Left hindlimb (tissue), 1 donor: ENCODE results near the gene LALBA.
"Not testable (repeated sequence)": the region's sequence is repeated elsewhere in the genome, so short reads cannot be mapped to it uniquely, and the experiment has no call there.

Experiments used
- DNase-seq: peaks from one replicate; pipeline ENCODE4 v3.0.0-alpha.2; 2018

LALBA gene

DNA sequence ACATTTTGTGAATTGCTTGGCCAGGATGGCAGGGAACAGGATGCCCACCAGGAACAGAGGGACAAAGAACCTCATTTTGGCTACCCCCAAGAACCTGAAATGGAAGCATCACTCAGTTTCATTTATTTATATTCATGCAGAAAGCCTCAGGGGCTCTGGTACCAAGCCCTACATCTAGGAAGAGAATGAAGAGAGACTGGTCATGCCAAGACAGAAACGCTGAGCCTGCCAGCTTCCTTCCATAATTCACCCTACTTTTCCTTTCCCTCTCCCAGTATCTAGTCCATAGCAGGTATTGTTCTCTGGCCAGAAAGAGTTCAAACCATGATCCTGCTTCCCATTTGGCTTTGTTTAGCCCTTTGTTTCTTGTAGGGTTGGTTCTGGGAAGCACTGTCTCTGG is at the start of gene LALBA:
Gene LALBA (minus strand): TSS at position 101 of the 400 bp plus-strand sequence. CDS start 26 bp downstream, at position 75.
- DNase-seq, result no peak

DNA sequence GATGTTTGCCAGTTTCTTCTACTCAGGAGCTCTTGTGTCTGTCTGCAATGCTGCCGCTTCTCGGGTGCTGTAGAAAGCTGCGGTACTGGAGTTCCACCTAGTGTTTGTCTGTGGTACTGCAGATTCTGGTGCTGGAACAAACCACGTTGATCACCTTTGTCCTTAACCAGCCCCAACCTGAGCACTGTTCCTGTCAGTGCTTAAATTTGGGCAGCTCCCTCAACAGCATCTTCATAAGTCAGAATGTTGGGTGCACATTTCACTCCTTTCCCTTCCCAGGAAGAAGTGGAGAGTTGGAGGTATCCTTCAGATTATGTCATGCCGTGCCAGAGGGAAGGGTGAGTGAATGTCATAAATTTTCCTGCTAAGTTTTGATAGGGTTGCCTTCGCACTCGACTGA is 48.7 kb upstream of the LALBA start:
- DNase-seq, result peak; percentile 54

DNA sequence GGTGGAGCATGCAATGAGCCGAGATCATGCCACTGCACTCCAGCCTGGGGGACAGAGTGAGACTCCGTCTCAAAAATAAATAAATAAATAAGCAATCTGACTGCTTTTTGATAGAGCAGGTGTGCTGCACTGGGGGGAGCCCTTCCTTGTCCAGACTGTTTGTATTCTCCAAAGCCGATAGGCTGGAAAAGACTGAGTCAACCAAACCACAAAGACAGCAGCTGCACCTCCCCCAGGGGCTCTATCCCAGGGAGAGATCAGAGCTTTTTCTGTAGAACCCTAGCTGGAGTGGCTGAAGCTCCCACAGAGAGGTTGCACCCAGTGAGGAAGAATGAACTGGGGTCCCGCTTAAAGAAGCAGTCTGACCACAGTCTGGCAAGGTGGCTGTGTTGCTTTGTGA is 45.8 kb upstream of the LALBA start:
- DNase-seq, result no peak

GRCh38 chr12:48613321-48613720 is 43.5 kb upstream of the LALBA start:
- DNase-seq, result no peak

DNA sequence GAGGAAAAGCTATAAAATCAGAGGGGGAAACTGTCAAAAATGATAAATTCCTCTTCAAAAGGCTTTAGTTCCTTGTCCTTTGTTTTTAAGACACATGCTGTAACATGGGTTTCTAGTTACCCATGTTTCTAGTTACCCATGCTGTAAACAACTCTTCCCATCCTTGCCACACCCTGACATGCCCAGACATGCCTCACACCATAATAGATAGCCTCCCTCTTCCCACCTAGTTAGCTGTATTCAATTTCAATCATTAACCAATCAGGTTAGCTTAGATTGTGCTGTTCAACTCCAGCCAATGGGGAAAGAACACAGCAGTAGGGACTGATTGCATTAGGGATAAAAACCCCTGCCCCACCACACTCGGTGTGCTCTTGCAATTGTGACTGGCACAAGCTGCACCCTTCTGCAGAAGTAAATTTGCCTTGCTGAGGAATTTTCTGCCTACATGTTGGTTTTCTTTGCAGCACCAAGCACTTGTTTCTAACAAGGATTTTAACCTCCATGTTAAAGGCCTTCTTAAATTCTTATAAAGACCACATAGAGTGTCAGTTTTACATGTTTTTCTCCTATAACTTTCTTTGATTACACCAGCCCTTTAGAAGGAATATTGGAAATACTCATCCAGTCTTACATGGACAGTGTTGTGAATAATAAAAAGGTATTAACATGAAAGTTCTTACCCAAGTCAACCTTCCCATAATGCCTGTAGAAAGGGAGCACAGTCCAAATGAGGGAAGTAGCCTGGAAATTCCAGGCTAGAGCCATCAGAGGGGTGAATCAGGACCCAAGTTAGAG is 32.5 kb upstream of the LALBA start:
- DNase-seq, result no peak

GRCh38 chr12:48601013-48601756 is 31.3 kb upstream of the LALBA start:
- no peak for DNase-seq

DNA sequence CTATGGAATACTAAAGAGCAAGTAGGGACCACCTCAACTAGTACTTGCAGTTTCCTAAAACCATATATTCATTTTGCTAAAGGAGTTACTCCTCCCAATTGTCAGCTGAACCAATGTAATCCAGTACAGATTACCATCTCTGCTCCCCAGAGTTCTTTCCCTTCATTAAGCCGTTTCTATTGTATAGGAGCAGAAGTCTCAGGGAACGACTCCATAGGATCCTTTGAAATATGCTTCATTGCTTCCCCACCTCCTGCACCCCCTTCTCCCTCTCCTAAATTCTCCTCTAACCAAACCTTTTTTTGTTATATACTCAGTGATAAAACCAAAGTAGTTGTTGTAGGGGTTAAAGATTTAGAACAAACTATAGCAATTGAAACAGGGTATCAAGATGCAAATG is 30.7 kb upstream of the LALBA start:
- DNase-seq, result no peak

GRCh38 chr12:48592591-48593086 is 22.8 kb upstream of the LALBA start:
- no peak for DNase-seq

GRCh38 chr12:48586361-48586760 is 16.5 kb upstream of the LALBA start:
- no peak for DNase-seq

DNA sequence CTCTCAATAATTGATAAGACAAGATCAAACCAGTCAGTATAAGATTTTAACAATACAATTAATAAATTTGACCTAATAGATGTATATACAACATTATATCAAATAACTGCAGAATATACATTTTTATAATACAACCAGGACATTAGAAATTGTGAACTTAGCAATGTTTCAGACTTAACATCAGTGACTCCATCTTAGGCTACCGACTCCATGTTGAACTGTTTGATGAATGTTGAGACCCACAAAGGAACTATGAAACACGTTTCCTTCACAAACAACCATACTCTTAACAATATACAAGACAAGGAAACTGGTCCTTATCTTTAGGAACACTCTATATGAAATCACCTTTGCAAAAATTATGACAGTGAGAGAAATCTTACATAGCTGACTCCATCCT is 13.9 kb upstream of the LALBA start:
- DNase-seq, result no peak

DNA sequence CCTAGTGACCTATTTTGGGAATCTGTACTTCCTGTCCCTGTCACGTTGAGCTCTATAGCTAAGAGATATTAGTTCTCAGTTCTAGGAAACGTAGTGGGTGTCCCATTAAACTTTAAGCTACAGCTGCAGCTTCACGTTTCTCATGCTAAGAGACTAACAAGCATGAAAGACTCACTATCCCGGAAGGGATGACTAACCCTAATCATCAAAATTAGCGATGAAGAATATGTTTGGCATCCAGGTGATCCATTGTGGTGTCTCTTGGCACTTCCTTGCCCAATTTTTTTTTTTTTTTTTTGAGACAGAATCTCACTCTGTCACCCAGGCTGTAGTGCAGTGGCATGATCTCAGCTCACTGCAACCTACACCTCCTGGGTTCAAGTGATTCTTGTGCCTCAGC is 11.0 kb upstream of the LALBA start:
- no peak for DNase-seq

- DNase-seq, result no peak
These were observed 2.5 kb upstream of the LALBA start for GRCh38 chr12:48572326-48572725.

DNA sequence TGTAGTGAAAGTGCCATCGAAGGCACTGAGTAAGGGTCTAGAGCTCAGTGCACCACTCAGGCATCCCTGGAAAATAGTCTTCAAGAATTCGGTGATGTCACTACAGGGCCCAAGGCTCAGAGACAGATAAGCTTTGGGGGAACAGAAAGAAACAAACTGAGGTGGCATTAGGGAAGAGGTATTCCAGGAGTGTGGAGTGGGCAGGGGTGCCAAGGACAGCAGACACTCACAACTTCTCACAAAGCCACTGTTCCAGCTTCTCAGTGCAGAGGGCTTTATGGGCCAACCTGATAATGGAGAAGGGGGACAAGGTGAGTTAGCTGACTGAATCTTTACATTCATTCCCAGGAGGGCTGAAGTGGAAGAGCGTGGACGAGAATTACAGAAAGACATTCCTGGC is 2.1 kb downstream of the LALBA start:
- no peak for DNase-seq

GRCh38 chr12:48557919-48558318 is 11.9 kb downstream of the LALBA start:
- no peak for DNase-seq

GRCh38 chr12:48556631-48557030 is 13.2 kb downstream of the LALBA start:
- no peak for DNase-seq

DNA sequence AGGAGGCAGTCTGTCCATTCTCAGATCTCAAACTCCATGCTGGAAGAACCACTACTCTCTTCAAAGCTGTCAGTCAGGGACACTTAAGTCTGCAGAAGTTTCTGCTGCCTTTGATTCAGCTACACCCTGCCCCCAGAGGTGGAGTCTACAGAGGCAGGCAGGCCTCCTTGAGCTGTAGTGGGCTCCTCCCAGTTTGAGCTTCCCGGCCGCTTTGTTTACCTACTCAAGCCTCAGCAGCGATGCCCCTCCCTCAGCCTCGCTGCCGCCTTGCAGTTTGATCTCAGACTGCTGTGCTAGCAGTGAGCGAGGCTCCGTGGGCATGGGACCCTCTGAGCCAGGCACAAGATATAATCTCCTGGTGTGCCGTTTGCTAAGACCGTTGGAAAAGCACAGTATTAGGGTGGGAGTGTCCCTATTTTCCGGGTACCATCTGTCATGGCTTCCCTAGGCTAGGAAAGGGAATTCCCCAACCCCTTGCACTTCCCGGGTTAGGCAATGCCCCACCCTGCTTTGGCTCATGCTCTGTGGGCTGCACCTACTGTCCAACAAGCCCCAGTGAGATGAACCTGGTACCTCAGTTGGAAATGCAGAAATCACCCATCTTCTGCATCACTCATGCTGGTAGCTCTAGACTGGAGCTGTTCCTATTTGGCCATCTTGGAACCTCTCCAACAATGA is 16.0 kb downstream of the LALBA start:
- not testable (repeated sequence) for DNase-seq

DNA sequence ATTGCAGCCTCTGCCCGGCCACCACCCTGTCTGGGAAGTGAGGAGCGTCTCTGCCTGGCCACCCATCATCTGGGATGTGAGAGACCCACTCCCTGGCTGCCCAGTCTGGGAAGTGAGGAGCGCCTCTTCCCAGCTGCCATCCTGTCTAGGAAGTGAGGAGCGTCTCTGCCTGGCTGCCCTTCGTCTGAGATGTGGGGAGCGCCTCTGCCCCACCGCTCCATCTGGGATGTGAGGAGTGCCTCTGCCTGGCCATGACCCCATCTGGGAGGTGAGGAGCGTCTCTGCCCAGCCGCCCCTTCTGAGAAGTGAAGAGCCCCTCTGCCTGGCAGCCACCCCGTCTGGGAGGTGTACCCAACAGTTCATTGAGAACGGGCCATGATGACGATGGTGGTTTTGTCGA is 18.2 kb downstream of the LALBA start:
- not testable (repeated sequence) for DNase-seq

DNA sequence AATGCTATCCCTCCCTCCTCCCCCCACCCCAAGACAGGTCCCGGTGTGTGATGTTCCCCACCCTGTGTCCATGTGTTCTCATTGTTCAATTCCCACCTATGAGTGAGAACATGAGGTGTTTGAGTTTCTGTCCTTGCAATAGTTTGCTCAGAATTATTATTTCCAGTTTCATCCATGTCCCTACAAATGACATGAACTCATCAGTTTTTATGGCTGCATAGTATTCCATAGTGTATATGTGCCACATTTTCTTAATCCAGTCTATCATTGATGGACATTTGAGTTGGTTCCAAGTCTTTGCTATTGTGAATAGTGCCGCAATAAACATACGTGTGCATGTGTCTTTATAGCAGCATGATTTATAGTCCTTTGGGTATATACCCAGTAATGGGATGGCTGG is 22.8 kb downstream of the LALBA start:
- DNase-seq, result not testable (repeated sequence)

GRCh38 chr12:48545833-48546469 is 23.9 kb downstream of the LALBA start:
- DNase-seq, result no peak

DNA sequence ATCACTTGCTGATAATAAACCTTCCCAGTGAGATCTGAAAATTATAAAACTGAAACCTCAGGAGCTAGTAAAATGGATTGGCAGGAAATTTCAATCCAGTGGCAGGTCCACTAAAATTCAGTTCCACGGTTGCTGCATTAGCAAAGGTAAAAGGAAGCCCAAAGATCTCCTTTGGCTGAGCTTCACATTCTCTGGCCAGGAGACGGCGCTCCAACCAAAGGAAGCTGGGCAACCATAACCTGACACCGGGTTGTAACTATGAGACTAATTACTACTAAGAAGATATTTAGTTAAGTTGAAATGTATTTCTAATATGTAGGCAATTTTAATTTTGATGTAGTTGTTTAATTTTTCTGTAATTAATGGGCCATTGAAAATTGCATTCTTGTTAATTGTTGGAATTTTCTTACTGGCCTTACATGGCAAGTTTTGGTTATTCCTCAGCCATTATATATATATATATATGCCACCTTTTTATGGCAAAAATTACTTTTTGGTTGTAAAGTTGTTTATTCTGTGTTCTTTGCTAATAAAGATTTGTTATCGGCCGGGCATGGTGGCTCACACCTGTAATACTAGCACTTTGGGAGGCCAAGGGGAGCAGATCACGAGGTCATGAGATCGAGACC is 27.4 kb downstream of the LALBA start:
- DNase-seq, result no peak

GRCh38 chr12:48536602-48537001 is 33.2 kb downstream of the LALBA start:
- DNase-seq, result no peak

DNA sequence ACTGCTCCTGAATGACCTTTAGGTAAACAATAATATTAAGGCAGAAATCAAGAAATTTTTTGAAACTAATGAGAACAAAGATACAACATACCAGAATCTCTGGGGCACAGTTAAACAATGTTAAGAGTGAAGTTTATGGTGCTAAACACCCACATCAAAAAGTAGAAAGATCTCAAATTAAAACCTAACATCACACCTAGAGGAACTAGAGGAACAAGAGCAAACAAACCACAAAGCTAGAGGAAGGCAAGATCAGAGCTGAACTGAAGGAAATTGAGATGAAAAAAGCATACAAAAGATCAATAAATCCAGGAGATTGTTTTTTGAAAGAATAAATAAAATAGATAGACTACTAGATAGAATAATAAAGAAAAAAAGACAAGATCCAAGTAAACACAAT is 37.2 kb downstream of the LALBA start:
- DNase-seq, result no peak
